ENCODE results near the gene ATG9A.

- TF ChIP-seq EP300 (IDR thresholded peaks at IDR 0.05) (no peak), POLR2A (IDR thresholded peaks at IDR 0.05) (no peak)
Observed at GRCh38 chr2:219254590-219255201, 25.3 kb upstream of the ATG9A start.

Data from gastroesophageal sphincter (tissue), 2 donors.